ENCODE results near the gene CYB561D1. TPM values are rescaled to one million over a fixed set of nuclear protein-coding genes. Genes with fewer than 3 reads are reported as not detected.

CYB561D1 gene
- total and polyA plus RNA-seq, 2 of the 8 experiments (the other 6 are each of a cell fraction or from before 2014, with no cell fraction given) = 3.6 to 3.8 TPM

DNA sequence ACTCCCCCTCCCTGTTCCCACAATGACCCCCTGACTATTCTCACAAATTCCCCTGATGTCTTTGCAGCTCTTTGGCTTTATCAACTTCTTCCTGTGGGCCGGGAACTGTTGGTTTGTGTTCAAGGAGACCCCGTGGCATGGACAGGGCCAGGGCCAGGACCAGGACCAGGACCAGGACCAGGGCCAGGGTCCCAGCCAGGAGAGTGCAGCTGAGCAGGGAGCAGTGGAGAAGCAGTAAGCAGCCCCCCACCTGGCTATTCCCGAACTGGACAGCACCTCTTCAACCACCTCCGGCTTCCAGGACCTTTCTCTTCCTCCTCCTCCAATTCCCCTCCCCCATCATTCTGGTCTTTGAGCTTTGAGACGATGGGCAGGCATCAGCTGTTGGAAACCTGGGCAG is 14.6 kb upstream of the CYB561D1 start:
- no peak overlapping the region for H3K27ac ChIP-seq (ENCODE audit: low read depth, low read length)
- H2BK15ac ChIP-seq (ENCODE audit: low read length) = no peak overlapping the region
- no peak for FAIRE-seq
- no peak overlapping the region for H2BK120ac ChIP-seq (replicated peaks; ENCODE audit: low read depth, low read length)
- CTCF ChIA-PET (ENCODE audit: partially characterized antibody) = interaction anchor here (0.6 to 43.7 kb wide), 10 partner anchors 11 to 312 kb away, joined by 3 to 1755 read pairs (median 6); partner anchors contain the start of genes CYB561D1, GPR61 and PSMA5
- H3K27me3 ChIP-seq (replicated peaks in 1 of 4; ENCODE audit: control insufficient read depth in 3 of 4, extremely low read depth in 1 of 4, insufficient read depth in 3 of 4, low read length in 3 of 4) = peaks cover 0 to 5% (median under 1%) of the 10 kb centered on the region in 4 experiments; a peak in 3 of 7 replicates
- no peaks in the 10 kb centered on the region for H3K36me3 ChIP-seq (ENCODE audit: control insufficient read depth in 2 of 4, insufficient read depth in 4 of 4, low read length in 3 of 4)
- H4K5ac ChIP-seq (ENCODE audit: insufficient read length, low read depth, low read length) = no peak overlapping the region
- H2AFZ ChIP-seq (ENCODE audit: low read length) = no peak overlapping the region
- no peak overlapping the region for H3K18ac ChIP-seq (ENCODE audit: extremely low read depth, low read length)
- no peak overlapping the region for H3K56ac ChIP-seq (replicated peaks; ENCODE audit: insufficient read length, low read depth, low read length)
- peaks cover 8% of the 10 kb centered on the region for H3K23me2 ChIP-seq (ENCODE audit: low read depth, low read length)
- H3K4ac ChIP-seq (replicated peaks; ENCODE audit: insufficient read length, low read depth, low read length) = no peak overlapping the region
- H3K14ac ChIP-seq (ENCODE audit: insufficient read length) = no peak overlapping the region
- no peak overlapping the region for H2BK5ac ChIP-seq (ENCODE audit: low read depth, low read length)
- H3K4me1 ChIP-seq (replicated peaks in 1 of 4; ENCODE audit: control insufficient read depth in 3 of 4, insufficient read depth in 4 of 4, low read length in 3 of 4) = 0 out of 7 replicates have a peak, but pooled peaks cover 0 to 2% (median 0%) of the 10 kb centered on the region in 4 experiments
- no peak overlapping the region for H4K8ac ChIP-seq (ENCODE audit: extremely low read depth, insufficient read depth, low read length)
- H2AK5ac ChIP-seq (ENCODE audit: low read depth, low read length) = no peak overlapping the region
- no peak overlapping the region for H3K9ac ChIP-seq (replicated peaks in 1 of 4; ENCODE audit: extremely low read depth in 1 of 4, low read depth in 3 of 4, low read length in 3 of 4)
- H4K20me1 ChIP-seq (replicated peaks in 1 of 2; ENCODE audit: control insufficient read depth in 1 of 2, insufficient read depth in 2 of 2, low read length in 2 of 2) = peaks cover 0 to 2% of the 10 kb centered on the region in 2 experiments
- H2BK20ac ChIP-seq (ENCODE audit: low read length) = no peak overlapping the region
- 79% methylated on average over 5 of the region's 5 CpGs; no CpG with 5 or more reads in 1 of the 2 experiments for WGBS, 2 experiments (ENCODE audit: extremely low coverage in 1 of 2, insufficient coverage in 1 of 2, insufficient read length in 1 of 2, insufficient replicate concordance in 2 of 2, low coverage in 1 of 2, low lambda C conversion rate in 2 of 2, missing lambda C conversion rate in 1 of 2)
- no peak overlapping the region for H3K23ac ChIP-seq (ENCODE audit: insufficient read length)
- H3K9me3 ChIP-seq (ENCODE audit: insufficient read depth in 2 of 2, low read depth in 1 of 2, low read length in 1 of 2) = no peaks in the 10 kb centered on the region
- H4K91ac ChIP-seq (replicated peaks; ENCODE audit: insufficient read length, low read length) = no peak overlapping the region
- H2BK12ac ChIP-seq (ENCODE audit: low read depth, low read length) = no peak overlapping the region
- DNase-seq (ENCODE audit: low read depth in 1 of 2, low spot score in 2 of 2) = no peak
- POLR2A ChIA-PET (ENCODE audit: partially characterized antibody) = interaction anchor here (0.9 to 1.4 kb wide), 8 partner anchors 10 to 157 kb away, joined by 3 to 4 read pairs (median 3); partner anchors contain the start of genes CYB561D1 and PSMA5
- H3K79me2 ChIP-seq (ENCODE audit: control insufficient read depth in 1 of 2, insufficient read depth in 2 of 2, low read length in 2 of 2) = no peaks in the 10 kb centered on the region
- no peak overlapping the region for H3K4me3 ChIP-seq (ENCODE audit: extremely low read depth in 1 of 4, insufficient read depth in 2 of 4, low read depth in 3 of 4, low read length in 4 of 4)
- H3K4me2 ChIP-seq (ENCODE audit: insufficient read depth in 1 of 2, low read depth in 2 of 2, low read length in 2 of 2) = no peak overlapping the region
- no peaks in the 10 kb centered on the region for H3K79me1 ChIP-seq (ENCODE audit: low read depth, low read length)
- TF ChIP-seq SUZ12 (IDR thresholded peaks at IDR 0.05; ENCODE audit: low read length) (no peak), CHD1 (IDR thresholded peaks at IDR 0.05; ENCODE audit: low read depth, low read length) (no peak)

Measured in H1 (cell line).